HG03064 (cell line): Measurements from ENCODE around the gene NAT8L.

Source experiments
- ATAC-seq: cut with Tn5 transposase; IDR thresholded peaks from one replicate; pipeline ENCODE4 v1.9.1; 2021; ENCODE audit warnings: low read depth; ENCODE audit not compliant: unreplicated experiment

Gene NAT8L

DNA sequence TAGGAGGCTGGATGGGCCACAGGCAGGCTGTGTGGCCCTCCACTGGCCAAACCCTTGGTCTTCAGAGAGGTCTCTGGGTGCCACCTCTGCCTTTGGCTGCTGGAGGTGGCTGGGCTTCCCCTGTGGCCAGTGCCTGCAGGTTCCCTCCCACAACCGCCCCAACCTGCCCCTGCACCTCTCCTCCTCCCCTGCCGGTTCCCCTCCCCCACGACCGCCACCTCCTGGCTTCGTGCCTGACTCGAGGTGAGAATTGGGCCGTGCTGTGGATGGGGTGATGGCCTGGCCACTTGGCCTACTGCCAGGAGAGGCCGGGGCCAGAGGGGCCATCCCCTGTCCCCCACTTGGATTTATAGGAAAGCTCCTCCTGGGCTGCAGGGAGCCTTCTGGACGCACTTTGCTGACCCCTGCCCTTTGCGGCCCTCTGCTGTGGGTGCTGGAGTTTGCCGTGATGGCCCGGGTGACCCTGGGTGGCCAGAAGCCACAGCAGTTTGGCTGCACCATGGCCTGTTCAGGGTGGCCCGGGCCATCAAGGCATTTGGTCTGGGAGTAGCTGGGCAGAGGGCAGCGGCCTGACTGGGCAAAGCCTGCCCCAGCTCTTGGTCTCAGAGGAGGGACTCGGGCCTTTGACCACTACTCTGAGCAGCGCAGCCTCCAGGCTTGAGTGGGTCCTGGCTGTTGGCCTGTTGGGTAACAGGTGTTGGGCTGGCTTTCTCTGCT lies 3.8 kb downstream of the NAT8L start:
- no peak for ATAC-seq

- ATAC-seq: no peak
Observed at GRCh38 chr4:2063557-2064275, 4.6 kb downstream of the NAT8L start.

DNA sequence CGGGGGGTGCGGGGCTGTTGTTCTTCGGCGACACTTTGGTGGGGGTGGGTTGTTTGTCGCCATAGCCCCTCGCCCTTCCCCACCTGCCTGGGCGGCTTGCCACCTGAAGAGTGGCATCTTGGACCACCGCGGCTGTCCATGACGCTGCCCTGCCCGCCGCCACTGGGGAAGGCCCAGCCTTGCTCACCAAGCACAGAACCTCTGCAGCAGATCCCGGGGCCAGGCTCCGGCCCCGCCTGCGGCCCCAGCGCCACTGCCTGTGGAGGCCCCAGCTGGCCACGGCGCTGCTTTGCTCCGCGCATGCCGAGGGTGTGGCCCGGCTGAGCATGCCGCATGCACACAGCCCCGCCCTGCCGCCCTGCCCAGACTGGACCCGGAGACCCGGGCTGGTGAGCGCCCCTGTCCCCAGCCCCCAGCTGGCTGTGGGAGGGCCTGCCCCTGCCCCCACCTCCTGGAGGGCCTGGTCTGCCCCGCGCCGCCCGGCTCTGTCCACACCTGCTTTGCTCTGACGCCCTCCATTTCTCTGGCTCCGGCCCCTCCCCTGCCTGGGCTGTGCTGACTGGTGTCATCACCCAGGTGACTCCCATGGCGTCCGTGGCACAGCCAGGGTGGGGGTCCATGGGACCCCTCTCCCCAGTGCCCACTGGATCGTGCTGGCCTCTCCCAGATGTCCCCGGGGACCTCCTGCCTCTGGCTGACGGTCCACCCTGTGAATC lies 5.3 kb downstream of the NAT8L start:
- no peak for ATAC-seq

GRCh38 chr4:2065106-2065930 lies 6.2 kb downstream of the NAT8L start:
- ATAC-seq: no peak

DNA sequence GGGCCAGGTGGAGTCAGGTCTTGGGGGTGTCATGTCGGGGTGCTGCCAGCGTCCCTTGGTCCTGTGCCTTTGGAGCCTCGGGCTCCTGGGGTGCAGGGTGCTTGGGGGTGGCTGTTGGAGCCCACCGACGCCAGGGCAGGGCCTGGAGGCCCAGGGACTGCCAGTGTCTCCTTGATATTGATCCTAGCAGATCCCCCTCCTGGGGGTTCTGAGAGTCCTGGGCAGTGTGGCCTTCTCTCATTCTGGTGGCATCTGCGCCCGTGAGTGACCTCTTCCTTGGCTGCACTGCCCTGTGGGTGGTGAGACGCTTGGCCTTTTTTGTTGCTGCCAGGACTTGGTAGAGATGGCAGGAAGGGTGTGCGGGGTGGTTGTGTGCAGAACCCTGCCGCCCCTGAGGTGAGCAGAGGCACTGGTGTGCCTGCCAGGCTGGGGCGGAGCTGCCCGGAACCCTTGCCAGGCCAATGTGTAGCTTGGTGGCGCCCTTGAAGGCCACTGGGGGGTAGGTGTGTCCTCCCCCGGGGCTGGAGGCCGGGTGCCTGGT lies 7.0 kb downstream of the NAT8L start:
- no peak for ATAC-seq

DNA sequence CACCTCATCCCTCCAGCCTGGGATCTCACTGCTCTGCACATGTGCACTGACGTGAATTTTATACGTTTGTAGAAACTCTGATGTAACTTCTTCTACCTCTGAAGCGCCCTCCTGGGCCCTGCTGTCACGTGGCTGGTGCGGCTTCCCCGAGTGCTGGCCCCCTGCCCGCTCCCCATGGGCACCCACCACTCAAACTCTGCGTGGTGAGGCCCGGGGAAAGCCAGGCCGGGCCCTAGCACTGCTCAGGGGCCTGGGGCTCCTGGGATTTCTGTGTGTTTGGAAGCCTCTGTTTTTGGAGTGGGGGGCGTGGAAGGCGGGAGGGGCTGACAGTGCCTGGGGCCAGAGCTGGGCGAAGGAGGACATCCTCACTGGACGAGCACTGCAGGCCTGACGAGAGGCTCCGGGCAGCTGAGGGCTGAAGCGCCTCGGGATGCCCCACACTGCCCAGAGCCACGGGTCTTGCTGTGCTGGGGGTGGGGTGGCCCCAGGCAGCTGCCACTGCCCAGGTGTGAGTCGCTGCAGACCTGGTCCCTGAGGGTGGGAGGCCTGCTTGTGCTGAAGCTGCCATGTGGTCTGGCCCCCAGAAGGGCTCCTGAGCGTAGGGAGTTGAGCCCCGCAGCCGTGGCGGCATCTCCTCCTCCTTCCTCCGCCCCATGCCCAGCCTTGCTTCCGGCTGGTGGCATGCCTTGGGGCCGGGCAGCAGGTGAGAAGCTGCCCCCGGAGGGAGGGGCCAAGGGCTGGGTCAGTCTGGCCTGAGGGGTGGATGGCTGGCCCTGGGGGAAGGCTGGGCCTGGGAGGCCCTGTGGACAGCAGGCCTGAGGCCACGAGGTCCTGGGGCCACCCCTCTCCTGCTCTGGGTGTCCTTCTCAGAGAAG lies 7.7 kb downstream of the NAT8L start:
- no peak for ATAC-seq

DNA sequence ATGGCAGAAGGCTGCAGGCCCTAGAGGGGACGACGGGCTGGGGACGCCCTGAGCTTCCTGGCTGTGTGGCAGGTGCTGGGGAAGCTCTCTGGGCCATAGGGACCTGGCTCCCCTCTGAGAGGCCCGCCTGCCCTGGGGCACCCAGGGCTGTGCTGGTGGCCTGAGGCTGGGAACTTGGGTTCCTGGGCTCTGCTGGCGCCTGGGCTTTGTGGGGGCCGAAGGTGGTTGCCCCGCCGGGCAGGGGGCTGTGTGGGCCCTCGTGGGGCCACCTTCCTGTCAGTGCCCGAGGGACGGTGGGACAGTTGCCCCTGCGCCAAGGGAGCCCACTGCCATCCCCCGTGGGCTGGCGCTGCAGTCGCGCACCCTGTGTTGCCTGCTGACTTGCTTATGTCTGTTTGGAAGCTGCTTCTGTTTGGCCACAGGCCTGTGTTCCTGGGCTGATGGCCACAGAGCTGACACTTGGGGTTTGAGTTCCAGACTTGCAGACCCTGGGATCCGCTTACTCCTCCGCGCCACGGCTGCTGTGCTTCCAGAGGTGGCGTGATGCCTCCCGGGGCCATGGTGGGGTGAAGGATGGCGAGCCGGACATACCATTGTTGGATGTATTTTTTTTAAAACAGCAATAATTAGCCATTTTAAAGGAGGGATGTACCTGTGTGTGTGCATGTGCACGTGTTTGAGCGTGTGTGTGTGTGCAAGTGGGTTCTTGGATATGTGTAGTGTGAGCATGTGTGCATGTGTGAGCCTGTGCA lies 8.5 kb downstream of the NAT8L start:
- no peak for ATAC-seq

DNA sequence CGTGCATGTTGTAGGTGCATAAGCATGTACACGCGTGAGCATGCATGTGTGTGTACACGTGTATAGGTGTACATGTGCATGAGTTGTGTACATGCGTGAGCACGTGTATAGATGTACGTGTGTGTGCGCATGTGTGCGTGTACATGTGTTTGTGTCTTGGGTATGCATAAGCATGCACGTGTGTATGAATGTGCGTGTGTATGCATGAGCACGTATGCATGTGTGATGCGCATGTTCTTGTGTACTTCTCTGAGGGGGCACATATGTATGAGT lies 9.0 kb downstream of the NAT8L start:
- no peak for ATAC-seq

DNA sequence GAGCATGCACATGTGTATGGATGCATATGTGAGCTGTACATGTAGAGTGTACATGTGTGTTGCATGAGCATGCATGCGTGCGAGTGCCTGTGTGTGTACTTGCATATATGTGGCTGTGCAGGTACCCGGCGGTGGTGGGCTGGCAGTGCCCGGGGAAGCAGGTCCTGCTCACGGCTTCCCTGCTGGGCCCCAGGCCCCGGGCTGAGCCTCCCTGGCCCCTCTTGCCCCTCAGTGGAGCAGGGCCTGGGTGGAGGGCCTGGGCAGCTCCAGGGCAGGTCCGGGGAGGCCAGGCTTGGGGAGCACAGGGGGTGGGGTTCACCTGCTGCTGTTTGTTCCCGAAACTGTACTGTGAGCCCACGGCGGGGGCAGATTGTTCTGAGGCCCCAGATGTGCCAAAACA lies 9.4 kb downstream of the NAT8L start:
- no peak for ATAC-seq

- no peak for ATAC-seq
Observed at GRCh38 chr4:2069161-2069971, 10.2 kb downstream of the NAT8L start.

GRCh38 chr4:2069986-2070385 lies 10.9 kb downstream of the NAT8L start:
- ATAC-seq: no peak

- ATAC-seq: no peak
Observed at GRCh38 chr4:2070421-2071251, 11.5 kb downstream of the NAT8L start.

- ATAC-seq: no peak
Observed at GRCh38 chr4:2071252-2071911, 12.3 kb downstream of the NAT8L start.

- no peak for ATAC-seq
Observed at GRCh38 chr4:2071912-2072867, 13.1 kb downstream of the NAT8L start.

GRCh38 chr4:2072971-2073807 lies 14.1 kb downstream of the NAT8L start:
- no peak for ATAC-seq
